ENCODE results near the gene FOXP1.
"Not testable (repeated sequence)": the region's sequence is repeated elsewhere in the genome, so short reads cannot be mapped to it uniquely, and the experiment has no call there.

Gene FOXP1

GRCh38 chr3:70999730-71000129 lies 583.8 kb downstream of the FOXP1 start:
- DNase-seq (ENCODE audit: low read depth), result no peak

- DNase-seq (ENCODE audit: low read depth), result no peak
Measured at GRCh38 chr3:70996082-70996481, 587.4 kb downstream of the FOXP1 start.

GRCh38 chr3:70994644-70995043 lies 588.9 kb downstream of the FOXP1 start:
- DNase-seq (ENCODE audit: low read depth), result no peak

- DNase-seq (ENCODE audit: low read depth), result no peak
Measured at GRCh38 chr3:70992562-70993204, 590.8 kb downstream of the FOXP1 start.

GRCh38 chr3:70992131-70992530 lies 591.4 kb downstream of the FOXP1 start:
- DNase-seq (ENCODE audit: low read depth), result no peak

GRCh38 chr3:70990723-70991122 lies 592.8 kb downstream of the FOXP1 start:
- no peak for DNase-seq (ENCODE audit: low read depth)

- DNase-seq (ENCODE audit: low read depth), result no peak
Measured at GRCh38 chr3:70990185-70990584, 593.3 kb downstream of the FOXP1 start.

- DNase-seq (ENCODE audit: low read depth), result peak; percentile 61
Measured at GRCh38 chr3:70989174-70989573, 594.4 kb downstream of the FOXP1 start.

GRCh38 chr3:70988111-70988510 lies 595.4 kb downstream of the FOXP1 start:
- DNase-seq (ENCODE audit: low read depth), result no peak

GRCh38 chr3:70985572-70985971 lies 598.0 kb downstream of the FOXP1 start:
- DNase-seq (ENCODE audit: low read depth), result no peak

- DNase-seq (ENCODE audit: low read depth), result no peak
Measured at GRCh38 chr3:70984776-70985482, 598.6 kb downstream of the FOXP1 start.

GRCh38 chr3:70982700-70983140 lies 600.8 kb downstream of the FOXP1 start:
- peak; percentile 53 for DNase-seq (ENCODE audit: low read depth)

- no peak for DNase-seq (ENCODE audit: low read depth)
Measured at GRCh38 chr3:70982284-70982683, 601.2 kb downstream of the FOXP1 start.

- no peak for DNase-seq (ENCODE audit: low read depth)
Measured at GRCh38 chr3:70981231-70981880, 602.2 kb downstream of the FOXP1 start.

GRCh38 chr3:70980646-70981170 lies 602.8 kb downstream of the FOXP1 start:
- DNase-seq (ENCODE audit: low read depth), result no peak

- no peak for DNase-seq (ENCODE audit: low read depth)
Measured at GRCh38 chr3:70979983-70980645, 603.4 kb downstream of the FOXP1 start.

GRCh38 chr3:70977712-70978111 lies 605.8 kb downstream of the FOXP1 start:
- no peak for DNase-seq (ENCODE audit: low read depth)

GRCh38 chr3:70975981-70976380 lies 607.5 kb downstream of the FOXP1 start:
- not testable (repeated sequence) for DNase-seq (ENCODE audit: low read depth)

- no peak for DNase-seq (ENCODE audit: low read depth)
Measured at GRCh38 chr3:70974747-70975146, 608.8 kb downstream of the FOXP1 start.

- no peak for DNase-seq (ENCODE audit: low read depth)
Measured at GRCh38 chr3:70973558-70973957, 610.0 kb downstream of the FOXP1 start.

- no peak for DNase-seq (ENCODE audit: low read depth)
Measured at GRCh38 chr3:70972855-70973254, 610.7 kb downstream of the FOXP1 start.

GRCh38 chr3:70970952-70971351 lies 612.6 kb downstream of the FOXP1 start:
- no peak for DNase-seq (ENCODE audit: low read depth)
